ENCODE data around the gene MSL2. TPM values are rescaled to one million over a fixed set of nuclear protein-coding genes. Genes with fewer than 3 reads are reported as not detected.
"Not testable (repeated sequence)": the region's sequence is repeated elsewhere in the genome, so short reads cannot be mapped to it uniquely, and the experiment has no call there.

MSL2 gene
- polyA plus RNA-seq, 1 of the 3 experiments (the other 2 are of a cell fraction): 2.4 TPM

DNA sequence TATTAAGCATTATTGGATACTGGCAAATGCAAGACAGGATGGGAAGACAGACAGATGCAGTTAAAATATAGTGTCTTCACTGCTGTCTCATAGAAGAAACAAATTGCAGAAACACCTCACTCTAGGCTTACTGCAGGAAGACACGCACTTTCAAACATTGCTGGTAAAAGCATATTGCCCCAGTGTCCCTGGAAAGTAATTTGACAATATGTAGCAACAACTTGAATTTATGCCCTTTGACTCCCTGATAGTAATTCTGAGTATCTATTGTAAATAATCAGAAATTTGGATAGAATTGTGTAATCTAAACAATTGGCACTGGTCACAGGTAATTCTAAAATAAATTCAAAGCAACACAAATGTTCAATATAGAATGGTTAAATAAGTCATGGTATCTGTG is 62.0 kb downstream of the MSL2 start:
- Histone ChIP-seq H3K9me3 (no peaks in the 10 kb centered on the region), H3K4me1 (ENCODE audit: control insufficient read depth in 1 of 2, insufficient read depth in 2 of 2, low read depth in 1 of 2, low read length in 1 of 2) (peaks cover 0 to 5% of the 10 kb centered on the region in 2 experiments; a peak in 2 of 4 replicates), H3K36me3 (replicated peaks in 1 of 2; ENCODE audit: control insufficient read depth in 1 of 2, insufficient read depth in 2 of 2, low read length in 1 of 2) (peaks cover 0 to 19% of the 10 kb centered on the region in 2 experiments), H4K20me1 (ENCODE audit: insufficient read depth) (no peaks in the 10 kb centered on the region), H3K9me2 (no peaks in the 10 kb centered on the region), H3K27ac (ENCODE audit: low read depth in 2 of 2, low read length in 1 of 2) (no peak overlapping the region), H3F3A (replicated peaks; ENCODE audit: insufficient read depth) (peaks cover 4% of the 10 kb centered on the region), H3K4me2 (no peak overlapping the region), H3K4me3 (ENCODE audit: low read depth in 2 of 2, low read length in 1 of 2) (no peak overlapping the region), H2AFZ (ENCODE audit: low read depth) (no peak overlapping the region), H3K27me3 (ENCODE audit: insufficient read depth) (no peaks in the 10 kb centered on the region), H3K79me2 (ENCODE audit: insufficient read depth) (no peaks in the 10 kb centered on the region; the same call in 1 of the 2 replicates), H3K9ac (no peak overlapping the region)
- ChIA-PET POLR2A (no interaction called here), CTCF (no interaction called here)
- 100% methylated on average over 1 of the region's 1 CpG for WGBS (ENCODE audit: low lambda C conversion rate)
- TF ChIP-seq USF2 (IDR thresholded peaks at IDR 0.05; ENCODE audit: borderline replicate concordance, low read depth, low read length) (no peak), EZH2phosphoT487 (IDR thresholded peaks at IDR 0.05; ENCODE audit: borderline replicate concordance, low read depth) (no peak), EP300 (IDR thresholded peaks at IDR 0.05; ENCODE audit: borderline replicate concordance in 1 of 2, low read depth in 1 of 2, low read length in 1 of 2) (no peak), RAD21 (IDR thresholded peaks at IDR 0.05; ENCODE audit: low read length) (no peak), NFIC (IDR thresholded peaks at IDR 0.05; ENCODE audit: borderline replicate concordance) (no peak), RXRA (IDR thresholded peaks at IDR 0.05; ENCODE audit: borderline replicate concordance, low read depth) (no peak), POLR2AphosphoS5 (IDR thresholded peaks at IDR 0.05; ENCODE audit: low read depth, low read length) (no peak), CHD2 (IDR thresholded peaks at IDR 0.05; ENCODE audit: low read length, partially characterized antibody) (no peak)
- TF ChIP-seq, protein P1, sequence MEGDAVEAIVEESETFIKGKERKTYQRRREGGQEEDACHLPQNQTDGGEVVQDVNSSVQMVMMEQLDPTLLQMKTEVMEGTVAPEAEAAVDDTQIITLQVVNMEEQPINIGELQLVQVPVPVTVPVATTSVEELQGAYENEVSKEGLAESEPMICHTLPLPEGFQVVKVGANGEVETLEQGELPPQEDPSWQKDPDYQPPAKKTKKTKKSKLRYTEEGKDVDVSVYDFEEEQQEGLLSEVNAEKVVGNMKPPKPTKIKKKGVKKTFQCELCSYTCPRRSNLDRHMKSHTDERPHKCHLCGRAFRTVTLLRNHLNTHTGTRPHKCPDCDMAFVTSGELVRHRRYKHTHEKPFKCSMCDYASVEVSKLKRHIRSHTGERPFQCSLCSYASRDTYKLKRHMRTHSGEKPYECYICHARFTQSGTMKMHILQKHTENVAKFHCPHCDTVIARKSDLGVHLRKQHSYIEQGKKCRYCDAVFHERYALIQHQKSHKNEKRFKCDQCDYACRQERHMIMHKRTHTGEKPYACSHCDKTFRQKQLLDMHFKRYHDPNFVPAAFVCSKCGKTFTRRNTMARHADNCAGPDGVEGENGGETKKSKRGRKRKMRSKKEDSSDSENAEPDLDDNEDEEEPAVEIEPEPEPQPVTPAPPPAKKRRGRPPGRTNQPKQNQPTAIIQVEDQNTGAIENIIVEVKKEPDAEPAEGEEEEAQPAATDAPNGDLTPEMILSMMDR (IDR thresholded peaks at IDR 0.05): no peak
- TF ChIP-seq, protein P2, sequence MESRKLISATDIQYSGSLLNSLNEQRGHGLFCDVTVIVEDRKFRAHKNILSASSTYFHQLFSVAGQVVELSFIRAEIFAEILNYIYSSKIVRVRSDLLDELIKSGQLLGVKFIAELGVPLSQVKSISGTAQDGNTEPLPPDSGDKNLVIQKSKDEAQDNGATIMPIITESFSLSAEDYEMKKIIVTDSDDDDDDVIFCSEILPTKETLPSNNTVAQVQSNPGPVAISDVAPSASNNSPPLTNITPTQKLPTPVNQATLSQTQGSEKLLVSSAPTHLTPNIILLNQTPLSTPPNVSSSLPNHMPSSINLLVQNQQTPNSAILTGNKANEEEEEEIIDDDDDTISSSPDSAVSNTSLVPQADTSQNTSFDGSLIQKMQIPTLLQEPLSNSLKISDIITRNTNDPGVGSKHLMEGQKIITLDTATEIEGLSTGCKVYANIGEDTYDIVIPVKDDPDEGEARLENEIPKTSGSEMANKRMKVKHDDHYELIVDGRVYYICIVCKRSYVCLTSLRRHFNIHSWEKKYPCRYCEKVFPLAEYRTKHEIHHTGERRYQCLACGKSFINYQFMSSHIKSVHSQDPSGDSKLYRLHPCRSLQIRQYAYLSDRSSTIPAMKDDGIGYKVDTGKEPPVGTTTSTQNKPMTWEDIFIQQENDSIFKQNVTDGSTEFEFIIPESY (IDR thresholded peaks at IDR 0.05; ENCODE audit: borderline replicate concordance, low read depth): no peak
- DNase-seq: no peak

- H3K9me3 ChIP-seq; H3K27me3 ChIP-seq (ENCODE audit: insufficient read depth); H3F3A ChIP-seq (replicated peaks; ENCODE audit: insufficient read depth); H3K9ac ChIP-seq; H3K4me3 ChIP-seq (ENCODE audit: low read depth in 2 of 2, low read length in 1 of 2); POLR2A ChIA-PET; H3K4me1 ChIP-seq (ENCODE audit: control insufficient read depth in 1 of 2, insufficient read depth in 2 of 2, low read depth in 1 of 2, low read length in 1 of 2); DNase-seq; H4K20me1 ChIP-seq (ENCODE audit: insufficient read depth); CTCF ChIA-PET; H3K9me2 ChIP-seq; H3K79me2 ChIP-seq (ENCODE audit: insufficient read depth); H3K27ac ChIP-seq (ENCODE audit: low read depth in 2 of 2, low read length in 1 of 2); H3K4me2 ChIP-seq; H2AFZ ChIP-seq (ENCODE audit: low read depth): not testable (repeated sequence)
- WGBS (ENCODE audit: low lambda C conversion rate): 96% methylated on average over 3 of the region's 3 CpGs
- H3K36me3 ChIP-seq (replicated peaks in 1 of 2; ENCODE audit: control insufficient read depth in 1 of 2, insufficient read depth in 2 of 2, low read length in 1 of 2): peaks cover 0 to 19% of the 10 kb centered on the region in 2 experiments
Measured at GRCh38 chr3:136131647-136132046, 64.5 kb downstream of the MSL2 start.
